ENCODE measurements around the gene GPC1. TPM values are rescaled to one million over a fixed set of nuclear protein-coding genes. Genes with fewer than 3 reads are reported as not detected.

Gene GPC1
- total RNA-seq, 4 donors from 2014 or later, result 112 to 188 (median 180) TPM

- in situ Hi-C loops (cut with MboI; ENCODE audit: low sequenced_read_pairs in 4 of 4), result loop anchor here in 1 of 4 donors (25.0 kb wide), 1 partner anchor 207 kb away; no protein-coding TSS in a partner anchor
- TF ChIP-seq POLR2A (IDR thresholded peaks at IDR 0.05) (no peak), CTCF (IDR thresholded peaks at IDR 0.05 in 4 of 5, conservative IDR thresholded peaks at IDR 0.05 in 1 of 5) (no peak)
- Histone ChIP-seq H3K9me3 (no peaks in the 10 kb centered on the region), H3K36me3 (no peaks in the 10 kb centered on the region), H3K4me1 (peaks cover 51 to 73% of the 10 kb centered on the region in 2 donors), H3K27me3 (no peaks in the 10 kb centered on the region), H3K27ac (peak overlapping the region; percentile 48 to 79 (median 68)), H3K4me3 (no peak overlapping the region)
- DNase-seq, result peak in 1 of 2 donors; percentile 79
- intact Hi-C loops (cut with DNase I; ENCODE audit: low total_unique reads), result no loop called here
- peak; percentile 40 to 42 for ATAC-seq
Measured at GRCh38 chr2:240443891-240444301, 8.4 kb downstream of the GPC1 start.

GRCh38 chr2:240444464-240444863 lies 9.0 kb downstream of the GPC1 start:
- intact Hi-C loops (cut with DNase I; ENCODE audit: low total_unique reads), result no loop called here
- Histone ChIP-seq H3K4me3 (no peak overlapping the region), H3K4me1 (peaks cover 48 to 67% of the 10 kb centered on the region in 2 donors), H3K27ac (peak overlapping the region in 3 of 4 donors; percentile 66 to 79 (median 69)), H3K36me3 (no peaks in the 10 kb centered on the region), H3K9me3 (no peaks in the 10 kb centered on the region), H3K27me3 (no peaks in the 10 kb centered on the region)
- DNase-seq (no peak), ATAC-seq (no peak)
- TF ChIP-seq POLR2A (IDR thresholded peaks at IDR 0.05) (no peak), CTCF (IDR thresholded peaks at IDR 0.05 in 4 of 5, conservative IDR thresholded peaks at IDR 0.05 in 1 of 5) (no peak)
- in situ Hi-C loops (cut with MboI; ENCODE audit: low sequenced_read_pairs in 4 of 4), result loop anchor here in 1 of 4 donors (25.0 kb wide), 1 partner anchor 207 kb away; no protein-coding TSS in a partner anchor

- no peak for ATAC-seq
- Histone ChIP-seq H3K36me3 (no peaks in the 10 kb centered on the region), H3K27me3 (no peaks in the 10 kb centered on the region), H3K9me3 (no peaks in the 10 kb centered on the region), H3K27ac (no peak overlapping the region), H3K4me3 (no peak overlapping the region), H3K4me1 (peaks cover 59 to 71% of the 10 kb centered on the region in 2 donors)
- intact Hi-C loops (cut with DNase I; ENCODE audit: low total_unique reads), result no loop called here
- TF ChIP-seq CTCF (IDR thresholded peaks at IDR 0.05 in 4 of 5, conservative IDR thresholded peaks at IDR 0.05 in 1 of 5) (no peak), POLR2A (IDR thresholded peaks at IDR 0.05) (no peak)
- DNase-seq, result no peak
- in situ Hi-C loops (cut with MboI; ENCODE audit: low sequenced_read_pairs in 4 of 4), result loop anchor here in 1 of 4 donors (25.0 kb wide), 1 partner anchor 209 kb away; no protein-coding TSS in a partner anchor
Measured at GRCh38 chr2:240445961-240446663, 10.6 kb downstream of the GPC1 start.

- no peaks in the 10 kb centered on the region for H3K36me3 ChIP-seq
- H3K4me1 ChIP-seq, result peaks cover 59 to 71% of the 10 kb centered on the region in 2 donors
- no peak overlapping the region for H3K4me3 ChIP-seq
- H3K27me3 ChIP-seq, result no peaks in the 10 kb centered on the region
- DNase-seq, result no peak
- H3K27ac ChIP-seq, result peak overlapping the region in 1 of 4 donors; percentile 30
- in situ Hi-C loops (cut with MboI; ENCODE audit: low sequenced_read_pairs in 4 of 4), result loop anchor here in 1 of 4 donors (25.0 kb wide), 1 partner anchor 209 kb away; no protein-coding TSS in a partner anchor
- intact Hi-C loops (cut with DNase I; ENCODE audit: low total_unique reads), result no loop called here
- TF ChIP-seq POLR2A (IDR thresholded peaks at IDR 0.05) (no peak), CTCF (IDR thresholded peaks at IDR 0.05 in 4 of 5, conservative IDR thresholded peaks at IDR 0.05 in 1 of 5) (no peak)
- no peaks in the 10 kb centered on the region for H3K9me3 ChIP-seq
- ATAC-seq, result no peak
Measured at GRCh38 chr2:240446664-240447175, 11.3 kb downstream of the GPC1 start.
